ENCODE data around the gene MKNK2.

GRCh38 chr19:2076526-2076944 lies 25.5 kb upstream of the MKNK2 start:
- TF ChIP-seq CTCF (IDR thresholded peaks at IDR 0.05) (no peak), EP300 (IDR thresholded peaks at IDR 0.05) (no peak), POLR2A (IDR thresholded peaks at IDR 0.05; ENCODE audit: low read depth) (no peak), POLR2AphosphoS5 (IDR thresholded peaks at IDR 0.05) (no peak)
